ENCODE results near the gene LY6G6C.

DNA sequence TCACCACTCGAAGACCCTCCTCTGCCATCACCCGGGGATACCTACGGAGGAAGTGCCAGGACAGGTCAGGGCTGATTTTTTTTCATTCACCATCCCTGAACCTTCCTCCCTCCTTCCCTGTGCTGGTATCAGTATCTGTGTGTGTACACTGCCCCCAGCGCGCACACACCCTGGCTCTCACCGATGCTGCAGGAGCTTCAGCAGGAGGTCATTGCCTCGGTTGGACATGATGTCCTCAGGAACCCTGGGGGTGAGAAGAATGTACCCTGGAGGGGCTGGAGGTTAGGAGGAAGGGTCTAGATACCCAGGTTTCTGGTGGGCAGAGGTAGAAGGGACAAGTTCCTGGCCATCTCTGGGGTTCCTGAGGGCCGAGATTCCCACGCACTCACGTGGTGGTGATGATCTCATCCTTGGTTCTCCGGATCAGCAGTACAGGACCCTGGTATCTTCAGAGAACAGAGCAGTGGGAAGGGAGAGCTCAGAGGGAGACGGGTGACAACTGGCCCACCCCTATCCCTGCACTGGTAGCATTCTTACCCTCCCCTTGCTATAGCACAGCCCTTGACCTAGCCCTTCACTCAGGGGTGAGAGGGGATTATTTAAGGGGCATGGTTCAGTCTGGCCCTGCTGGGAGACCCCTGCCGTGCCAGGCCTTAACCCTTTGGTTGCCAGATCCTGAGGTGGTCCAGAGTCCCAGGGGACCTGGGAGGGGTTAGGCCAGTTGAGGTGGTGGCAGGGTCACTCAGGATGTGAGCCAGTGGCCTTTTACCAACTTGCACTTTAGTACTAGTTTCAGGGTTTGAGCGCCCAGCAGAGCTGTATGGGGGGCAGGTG is 33.5 kb downstream of the LY6G6C start:
- TF ChIP-seq, protein P1, sequence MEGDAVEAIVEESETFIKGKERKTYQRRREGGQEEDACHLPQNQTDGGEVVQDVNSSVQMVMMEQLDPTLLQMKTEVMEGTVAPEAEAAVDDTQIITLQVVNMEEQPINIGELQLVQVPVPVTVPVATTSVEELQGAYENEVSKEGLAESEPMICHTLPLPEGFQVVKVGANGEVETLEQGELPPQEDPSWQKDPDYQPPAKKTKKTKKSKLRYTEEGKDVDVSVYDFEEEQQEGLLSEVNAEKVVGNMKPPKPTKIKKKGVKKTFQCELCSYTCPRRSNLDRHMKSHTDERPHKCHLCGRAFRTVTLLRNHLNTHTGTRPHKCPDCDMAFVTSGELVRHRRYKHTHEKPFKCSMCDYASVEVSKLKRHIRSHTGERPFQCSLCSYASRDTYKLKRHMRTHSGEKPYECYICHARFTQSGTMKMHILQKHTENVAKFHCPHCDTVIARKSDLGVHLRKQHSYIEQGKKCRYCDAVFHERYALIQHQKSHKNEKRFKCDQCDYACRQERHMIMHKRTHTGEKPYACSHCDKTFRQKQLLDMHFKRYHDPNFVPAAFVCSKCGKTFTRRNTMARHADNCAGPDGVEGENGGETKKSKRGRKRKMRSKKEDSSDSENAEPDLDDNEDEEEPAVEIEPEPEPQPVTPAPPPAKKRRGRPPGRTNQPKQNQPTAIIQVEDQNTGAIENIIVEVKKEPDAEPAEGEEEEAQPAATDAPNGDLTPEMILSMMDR (IDR thresholded peaks at IDR 0.05 in 2 of 3, conservative IDR thresholded peaks at IDR 0.05 in 1 of 3; ENCODE audit: control insufficient read depth in 2 of 3, extremely low read depth in 1 of 3, insufficient read depth in 1 of 3, low read depth in 3 of 3, low read length in 3 of 3): no peak
- TF ChIP-seq SRF (IDR thresholded peaks at IDR 0.05; ENCODE audit: low read depth in 2 of 2, low read length in 2 of 2) (no peak), CREM (IDR thresholded peaks at IDR 0.05; ENCODE audit: low read depth) (no peak), RB1 (IDR thresholded peaks at IDR 0.05; ENCODE audit: borderline replicate concordance) (no peak), POLR2A (IDR thresholded peaks at IDR 0.05; ENCODE audit: low read depth, low read length) (no peak), GABPA (IDR thresholded peaks at IDR 0.05; ENCODE audit: low read depth) (no peak), ZNF24 (IDR thresholded peaks at IDR 0.05) (no peak), NRF1 (conservative IDR thresholded peaks at IDR 0.05; ENCODE audit: low read depth, low read length) (no peak)
- TF ChIP-seq, protein P2, sequence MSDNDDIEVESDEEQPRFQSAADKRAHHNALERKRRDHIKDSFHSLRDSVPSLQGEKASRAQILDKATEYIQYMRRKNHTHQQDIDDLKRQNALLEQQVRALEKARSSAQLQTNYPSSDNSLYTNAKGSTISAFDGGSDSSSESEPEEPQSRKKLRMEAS (IDR thresholded peaks at IDR 0.05; ENCODE audit: low read depth, low read length): no peak

Measured in GM12878 (cell line).